ENCODE results near the gene MCF2L.

MCF2L gene

DNA sequence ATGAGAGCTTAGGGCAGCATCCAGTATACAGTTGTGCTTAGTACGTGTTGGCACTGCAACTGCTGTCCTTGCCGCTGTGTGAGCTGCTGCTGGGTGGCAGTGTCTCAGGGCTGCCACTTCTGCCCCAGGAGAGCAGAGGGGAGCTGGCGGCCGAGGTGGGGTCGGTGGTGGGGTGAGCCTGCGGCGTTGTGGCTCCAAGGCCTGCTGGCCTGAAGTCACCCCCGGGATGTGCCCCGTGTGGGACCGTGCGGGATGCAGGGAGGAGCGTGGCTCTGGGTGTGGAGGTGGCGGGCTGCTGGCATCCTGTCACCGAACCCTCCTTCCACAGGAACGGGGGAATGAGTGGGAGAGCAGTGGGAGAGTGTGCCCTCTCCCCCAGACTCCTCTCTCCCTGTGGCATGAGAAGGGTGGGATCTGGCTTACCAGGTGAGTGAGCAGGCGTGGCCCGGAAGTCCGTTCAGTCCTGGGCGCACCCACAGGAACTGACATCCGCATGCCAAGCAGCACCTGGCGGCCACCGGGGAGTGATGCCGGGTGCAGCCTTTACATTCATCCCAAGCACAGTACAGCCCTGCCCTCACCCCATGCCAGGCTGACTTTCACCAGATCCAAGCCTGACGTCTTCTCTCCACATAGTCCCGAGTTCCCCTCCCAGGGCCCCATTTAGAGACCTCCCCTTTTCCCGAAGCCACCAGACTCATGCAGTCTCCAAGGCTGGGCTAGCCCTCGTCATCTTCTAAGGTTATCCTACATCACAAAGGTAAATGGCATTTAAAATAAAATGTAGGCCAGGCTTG, 26.6 kb downstream of the MCF2L start:
- Histone ChIP-seq H3K4me1 (ENCODE audit: control insufficient read depth, insufficient read depth, low read length) (no peaks in the 10 kb centered on the region), H3K36me3 (ENCODE audit: control insufficient read depth, insufficient read depth, low read length, severe bottlenecking) (no peaks in the 10 kb centered on the region), H3K9ac (ENCODE audit: low read length) (no peak overlapping the region)

GRCh38 chr13:112996671-112997091, 27.7 kb downstream of the MCF2L start:
- Histone ChIP-seq H3K27me3 (replicated peaks; ENCODE audit: control insufficient read depth, insufficient read depth, low read length) (peaks cover 64% of the 10 kb centered on the region), H3K9ac (ENCODE audit: low read length) (no peak overlapping the region), H3K4me1 (ENCODE audit: control insufficient read depth, insufficient read depth, low read length) (no peaks in the 10 kb centered on the region), H3K4me3 (ENCODE audit: low read length) (no peak overlapping the region), H3K36me3 (ENCODE audit: control insufficient read depth, insufficient read depth, low read length, severe bottlenecking) (no peaks in the 10 kb centered on the region), H3K9me3 (ENCODE audit: control insufficient read depth, low read length) (no peaks in the 10 kb centered on the region)
- no peak for DNase-seq (ENCODE audit: low read depth)

More for the DNA sequence above, 26.6 kb downstream of the MCF2L start:
- DNase-seq (ENCODE audit: low read depth) = no peak
- H3K9me3 ChIP-seq (ENCODE audit: control insufficient read depth, low read length) = no peaks in the 10 kb centered on the region
- H3K4me3 ChIP-seq (ENCODE audit: low read length) = no peak overlapping the region
- H3K27me3 ChIP-seq (replicated peaks; ENCODE audit: control insufficient read depth, insufficient read depth, low read length) = peaks cover 64% of the 10 kb centered on the region

GRCh38 chr13:112997188-112998130, 28.4 kb downstream of the MCF2L start:
- H3K4me3 ChIP-seq (ENCODE audit: low read length) = no peak overlapping the region
- H3K27me3 ChIP-seq (replicated peaks; ENCODE audit: control insufficient read depth, insufficient read depth, low read length) = peaks cover 64% of the 10 kb centered on the region
- no peaks in the 10 kb centered on the region for H3K4me1 ChIP-seq (ENCODE audit: control insufficient read depth, insufficient read depth, low read length)
- no peak overlapping the region for H3K9ac ChIP-seq (ENCODE audit: low read length)
- no peak for DNase-seq (ENCODE audit: low read depth)
- H3K9me3 ChIP-seq (ENCODE audit: control insufficient read depth, low read length) = no peaks in the 10 kb centered on the region
- no peaks in the 10 kb centered on the region for H3K36me3 ChIP-seq (ENCODE audit: control insufficient read depth, insufficient read depth, low read length, severe bottlenecking)

- no peaks in the 10 kb centered on the region for H3K4me1 ChIP-seq (ENCODE audit: control insufficient read depth, insufficient read depth, low read length)
- DNase-seq (ENCODE audit: low read depth) = no peak
- H3K36me3 ChIP-seq (ENCODE audit: control insufficient read depth, insufficient read depth, low read length, severe bottlenecking) = no peaks in the 10 kb centered on the region
- H3K4me3 ChIP-seq (ENCODE audit: low read length) = no peak overlapping the region
- no peak overlapping the region for H3K9ac ChIP-seq (ENCODE audit: low read length)
- H3K27me3 ChIP-seq (replicated peaks; ENCODE audit: control insufficient read depth, insufficient read depth, low read length) = peaks cover 64% of the 10 kb centered on the region
- H3K9me3 ChIP-seq (ENCODE audit: control insufficient read depth, low read length) = no peaks in the 10 kb centered on the region
Observed at GRCh38 chr13:112998521-112999280, 29.7 kb downstream of the MCF2L start.

DNA sequence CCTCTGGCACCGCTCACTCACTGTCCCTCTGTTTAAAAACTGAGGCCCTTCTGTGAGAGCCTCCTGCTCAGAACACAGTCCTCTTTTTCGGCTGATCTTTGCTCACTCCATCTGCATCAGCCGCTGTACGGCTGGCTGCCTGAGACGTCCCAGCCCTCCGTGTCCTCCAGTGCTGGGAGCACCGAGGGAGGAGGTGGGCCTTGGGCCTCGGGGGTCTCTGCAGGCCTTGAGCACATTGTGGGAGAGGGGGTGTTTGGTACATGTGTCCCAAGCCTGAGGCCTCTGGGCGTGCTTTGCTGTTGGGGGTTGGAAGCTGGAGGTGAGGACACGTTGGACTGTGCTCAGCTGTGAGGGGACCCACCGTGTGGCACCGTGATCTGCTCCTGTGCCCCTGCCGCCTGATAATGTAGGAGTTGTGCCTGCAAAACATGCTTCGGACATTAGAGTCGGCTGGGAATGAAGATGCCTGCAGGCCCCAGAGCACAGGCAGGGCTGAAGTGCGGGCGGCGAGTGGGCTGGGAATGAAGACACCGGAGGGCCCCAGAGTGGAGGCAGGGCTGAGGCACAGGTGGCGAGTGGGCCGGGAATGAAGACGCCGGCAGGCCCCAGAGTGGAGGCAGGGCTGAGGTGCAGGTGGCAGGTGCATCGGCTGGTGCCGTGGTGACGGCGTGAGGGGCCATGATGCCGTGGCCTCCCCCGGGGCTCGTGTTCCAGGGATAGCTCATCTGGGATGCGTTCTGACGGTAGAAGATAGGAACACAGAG, 30.6 kb downstream of the MCF2L start:
- Histone ChIP-seq H3K36me3 (ENCODE audit: control insufficient read depth, insufficient read depth, low read length, severe bottlenecking) (no peaks in the 10 kb centered on the region), H3K27me3 (replicated peaks; ENCODE audit: control insufficient read depth, insufficient read depth, low read length) (peaks cover 69% of the 10 kb centered on the region), H3K4me1 (ENCODE audit: control insufficient read depth, insufficient read depth, low read length) (no peaks in the 10 kb centered on the region), H3K9ac (ENCODE audit: low read length) (no peak overlapping the region), H3K4me3 (ENCODE audit: low read length) (no peak overlapping the region), H3K9me3 (ENCODE audit: control insufficient read depth, low read length) (no peaks in the 10 kb centered on the region)
- no peak for DNase-seq (ENCODE audit: low read depth)

- Histone ChIP-seq H3K9ac (ENCODE audit: low read length) (no peak overlapping the region), H3K4me3 (ENCODE audit: low read length) (no peak overlapping the region), H3K27me3 (replicated peaks; ENCODE audit: control insufficient read depth, insufficient read depth, low read length) (peaks cover 69% of the 10 kb centered on the region), H3K9me3 (ENCODE audit: control insufficient read depth, low read length) (no peaks in the 10 kb centered on the region), H3K4me1 (ENCODE audit: control insufficient read depth, insufficient read depth, low read length) (no peaks in the 10 kb centered on the region), H3K36me3 (ENCODE audit: control insufficient read depth, insufficient read depth, low read length, severe bottlenecking) (no peaks in the 10 kb centered on the region)
- no peak for DNase-seq (ENCODE audit: low read depth)
Observed at GRCh38 chr13:113000575-113000974, 31.6 kb downstream of the MCF2L start.

GRCh38 chr13:113001241-113002140, 32.5 kb downstream of the MCF2L start:
- H3K4me1 ChIP-seq (ENCODE audit: control insufficient read depth, insufficient read depth, low read length) = no peaks in the 10 kb centered on the region
- peaks cover 70% of the 10 kb centered on the region for H3K27me3 ChIP-seq (replicated peaks; ENCODE audit: control insufficient read depth, insufficient read depth, low read length)
- peak; percentile 31 for DNase-seq (ENCODE audit: low read depth)
- no peaks in the 10 kb centered on the region for H3K36me3 ChIP-seq (ENCODE audit: control insufficient read depth, insufficient read depth, low read length, severe bottlenecking)
- no peaks in the 10 kb centered on the region for H3K9me3 ChIP-seq (ENCODE audit: control insufficient read depth, low read length)
- H3K9ac ChIP-seq (ENCODE audit: low read length) = no peak overlapping the region
- H3K4me3 ChIP-seq (ENCODE audit: low read length) = no peak overlapping the region

- DNase-seq (ENCODE audit: low read depth) = no peak
- Histone ChIP-seq H3K27me3 (replicated peaks; ENCODE audit: control insufficient read depth, insufficient read depth, low read length) (peaks cover 75% of the 10 kb centered on the region), H3K9me3 (ENCODE audit: control insufficient read depth, low read length) (no peaks in the 10 kb centered on the region), H3K4me1 (ENCODE audit: control insufficient read depth, insufficient read depth, low read length) (no peaks in the 10 kb centered on the region), H3K9ac (ENCODE audit: low read length) (no peak overlapping the region), H3K36me3 (ENCODE audit: control insufficient read depth, insufficient read depth, low read length, severe bottlenecking) (no peaks in the 10 kb centered on the region), H3K4me3 (ENCODE audit: low read length) (no peak overlapping the region)
Observed at GRCh38 chr13:113002206-113002912, 33.3 kb downstream of the MCF2L start.

GRCh38 chr13:113002913-113003290, 33.9 kb downstream of the MCF2L start:
- H3K9me3 ChIP-seq (ENCODE audit: control insufficient read depth, low read length) = no peaks in the 10 kb centered on the region
- peaks cover 75% of the 10 kb centered on the region for H3K27me3 ChIP-seq (replicated peaks; ENCODE audit: control insufficient read depth, insufficient read depth, low read length)
- DNase-seq (ENCODE audit: low read depth) = no peak
- no peaks in the 10 kb centered on the region for H3K4me1 ChIP-seq (ENCODE audit: control insufficient read depth, insufficient read depth, low read length)
- H3K4me3 ChIP-seq (ENCODE audit: low read length) = no peak overlapping the region
- H3K36me3 ChIP-seq (ENCODE audit: control insufficient read depth, insufficient read depth, low read length, severe bottlenecking) = no peaks in the 10 kb centered on the region
- no peak overlapping the region for H3K9ac ChIP-seq (ENCODE audit: low read length)

Data from adipocyte (in vitro differentiated cells).